ENCODE data around the gene MON1B.
"Not testable (repeated sequence)": the region's sequence is repeated elsewhere in the genome, so short reads cannot be mapped to it uniquely, and the experiment has no call there.

MON1B gene

DNA sequence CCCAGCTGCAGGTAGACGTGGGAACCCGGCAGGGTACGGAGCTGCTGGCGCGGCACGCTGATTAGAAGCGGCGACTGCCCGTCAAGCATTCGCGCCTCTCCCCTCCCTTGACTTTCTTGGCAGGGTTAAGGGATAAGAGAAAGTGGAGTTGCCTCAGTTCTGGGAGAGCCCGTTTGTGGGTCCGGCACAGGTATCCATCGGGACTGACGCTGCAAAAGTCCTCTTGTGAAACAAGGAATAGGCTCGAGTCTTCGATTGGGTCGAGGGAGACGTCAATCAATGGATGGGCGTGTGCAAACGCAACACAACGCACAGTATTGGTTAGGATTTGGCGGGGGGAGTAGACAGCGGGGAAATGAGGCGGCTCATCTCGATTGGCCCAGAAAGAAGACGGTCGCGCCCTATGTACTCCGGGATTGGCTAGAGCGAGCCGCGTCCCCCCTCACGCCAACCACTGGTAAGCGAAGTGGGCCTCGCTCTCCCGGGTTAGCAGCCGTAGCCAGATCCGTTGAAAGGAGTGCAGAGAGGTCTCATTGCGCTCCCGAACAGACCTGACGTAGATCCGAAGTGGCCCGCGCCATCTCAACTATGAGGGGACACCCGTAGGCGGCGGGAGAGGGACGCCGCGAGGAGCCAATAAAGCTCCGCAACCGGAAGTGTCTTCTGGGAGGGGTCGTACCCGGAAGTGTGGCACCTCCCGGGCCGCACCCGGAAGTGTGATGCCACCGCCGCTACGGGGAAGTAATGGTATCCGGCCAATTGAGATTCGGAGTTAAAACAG, at the start of gene MON1B:
TSS of gene MON1B (plus strand) at position 713 of the 781 bp plus-strand sequence. CDS start 296 bp downstream, outside the sequence.
- no peaks in the 10 kb centered on the region for H3K27me3 ChIP-seq (ENCODE audit: control insufficient read depth, insufficient read depth, low read length)
- peaks cover 17% of the 10 kb centered on the region for H3K36me3 ChIP-seq (ENCODE audit: control insufficient read depth, insufficient read depth, low read length)
- H3K9me3 ChIP-seq (ENCODE audit: control insufficient read depth, insufficient read depth, low read length): no peaks in the 10 kb centered on the region
- H3K9ac ChIP-seq (ENCODE audit: low read depth, low read length): peak within 1 kb of the TSS; percentile 85
- no peaks in the 10 kb centered on the region for H3K4me1 ChIP-seq (ENCODE audit: control insufficient read depth, insufficient read depth, low read length)
- peak within 1 kb of the TSS; percentile 93 for H3K4me3 ChIP-seq (ENCODE audit: low read depth, low read length)

DNA sequence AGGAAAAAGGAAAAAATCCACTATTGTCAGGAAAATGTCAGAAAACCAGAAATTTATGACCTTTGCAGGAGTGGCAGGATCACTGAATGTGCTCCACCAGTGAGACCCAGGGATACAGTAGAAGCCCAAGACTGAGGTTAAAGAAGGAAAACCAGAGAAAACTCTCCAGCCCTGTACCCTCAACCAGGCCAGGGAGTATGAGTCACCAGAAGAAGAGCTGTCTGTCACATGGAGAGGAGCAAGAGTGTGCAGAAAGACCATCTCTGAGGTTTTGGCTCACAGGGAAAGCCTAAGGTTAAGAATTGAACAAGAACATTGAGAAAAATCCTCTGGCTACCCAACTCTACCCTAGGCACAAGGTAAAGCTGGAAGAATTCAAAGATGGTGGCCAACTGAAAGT, 47.6 kb upstream of the MON1B start:
- no peak overlapping the region for H3K9ac ChIP-seq (ENCODE audit: low read depth, low read length)
- H3K9me3 ChIP-seq (ENCODE audit: control insufficient read depth, insufficient read depth, low read length): no peaks in the 10 kb centered on the region
- no peaks in the 10 kb centered on the region for H3K36me3 ChIP-seq (ENCODE audit: control insufficient read depth, insufficient read depth, low read length)
- no peaks in the 10 kb centered on the region for H3K27me3 ChIP-seq (ENCODE audit: control insufficient read depth, insufficient read depth, low read length)
- H3K4me1 ChIP-seq (ENCODE audit: control insufficient read depth, insufficient read depth, low read length): no peaks in the 10 kb centered on the region
- no peak overlapping the region for H3K4me3 ChIP-seq (ENCODE audit: low read depth, low read length)

DNA sequence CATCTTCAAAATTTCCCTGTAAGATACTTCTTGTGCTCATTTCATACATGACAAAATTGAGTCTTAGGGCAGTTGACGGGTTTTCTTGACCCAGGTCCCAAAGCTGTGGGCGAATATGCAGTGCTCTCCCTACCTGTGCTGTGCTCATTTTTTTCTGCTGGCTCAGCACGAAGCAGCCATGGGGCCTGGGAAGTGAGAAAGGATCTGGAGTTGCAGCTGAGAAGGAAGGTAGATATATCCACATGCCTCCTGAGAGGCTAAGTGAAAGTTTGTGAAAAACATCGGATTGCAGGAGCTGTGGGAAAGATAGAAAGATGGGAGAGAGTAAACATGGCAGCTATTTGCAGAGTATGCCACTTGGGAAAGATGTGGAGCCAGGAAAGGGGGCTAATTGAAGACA, 42.9 kb upstream of the MON1B start:
- H3K4me3 ChIP-seq (ENCODE audit: low read depth, low read length): no peak overlapping the region
- H3K9ac ChIP-seq (ENCODE audit: low read depth, low read length): no peak overlapping the region
- H3K27me3 ChIP-seq (ENCODE audit: control insufficient read depth, insufficient read depth, low read length): no peaks in the 10 kb centered on the region
- H3K4me1 ChIP-seq (ENCODE audit: control insufficient read depth, insufficient read depth, low read length): no peaks in the 10 kb centered on the region
- no peaks in the 10 kb centered on the region for H3K36me3 ChIP-seq (ENCODE audit: control insufficient read depth, insufficient read depth, low read length)
- H3K9me3 ChIP-seq (ENCODE audit: control insufficient read depth, insufficient read depth, low read length): no peaks in the 10 kb centered on the region

DNA sequence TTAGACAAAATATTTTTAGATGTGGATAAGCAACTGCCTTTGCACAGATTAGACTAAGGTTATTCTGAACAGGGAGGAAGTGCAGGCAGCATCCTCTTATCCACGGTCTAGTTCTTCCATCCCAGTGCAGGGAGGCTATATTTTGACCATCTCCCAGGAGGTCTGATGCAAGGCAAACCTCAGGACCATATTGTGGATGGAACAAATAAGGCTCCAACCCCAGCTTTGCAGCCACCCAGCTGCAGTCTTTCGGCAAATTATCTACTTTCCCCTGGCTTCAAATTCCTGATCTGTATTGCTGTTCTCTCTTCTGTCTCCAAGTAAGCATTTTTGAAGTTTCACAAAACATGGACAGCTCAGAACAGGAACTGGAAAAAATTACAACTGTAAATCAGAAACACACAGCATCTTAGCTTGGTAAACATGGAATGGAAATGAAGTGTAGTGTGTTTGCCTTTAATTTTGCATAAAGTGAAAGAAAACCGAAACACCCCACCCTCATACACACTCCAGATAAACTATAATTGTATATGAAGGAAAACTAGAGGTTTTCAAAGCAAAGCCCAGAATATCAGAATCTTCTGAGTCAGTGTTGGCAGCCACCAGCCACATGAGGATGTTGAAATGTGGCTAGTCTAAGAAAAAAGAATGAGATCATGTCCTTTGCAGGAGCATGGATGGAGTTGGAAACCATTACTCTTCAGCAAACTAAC, 33.5 kb upstream of the MON1B start:
- Histone ChIP-seq H3K27me3 (ENCODE audit: control insufficient read depth, insufficient read depth, low read length) (no peaks in the 10 kb centered on the region), H3K9me3 (ENCODE audit: control insufficient read depth, insufficient read depth, low read length) (no peaks in the 10 kb centered on the region), H3K9ac (ENCODE audit: low read depth, low read length) (no peak overlapping the region), H3K36me3 (ENCODE audit: control insufficient read depth, insufficient read depth, low read length) (no peaks in the 10 kb centered on the region), H3K4me3 (ENCODE audit: low read depth, low read length) (no peak overlapping the region), H3K4me1 (ENCODE audit: control insufficient read depth, insufficient read depth, low read length) (no peaks in the 10 kb centered on the region)

DNA sequence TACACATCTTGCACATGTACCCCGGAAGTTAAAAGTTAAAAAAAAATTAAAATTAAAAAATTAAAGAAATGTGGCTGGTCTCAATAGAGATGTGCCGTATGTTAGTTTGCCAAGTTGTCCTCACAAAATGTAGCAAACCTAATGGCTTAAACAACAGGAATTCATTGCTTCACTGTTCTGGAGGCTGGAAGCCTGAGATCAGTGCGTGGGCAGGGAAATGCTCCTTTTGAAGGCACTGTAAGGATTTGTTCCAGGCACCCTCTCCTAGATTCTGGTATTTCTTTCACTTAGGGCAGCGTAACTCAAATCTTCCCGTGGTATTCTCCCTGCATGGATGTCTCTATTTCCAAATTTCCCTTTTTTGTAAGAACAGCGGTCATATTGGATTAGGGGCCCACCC, 32.7 kb upstream of the MON1B start:
- no peak overlapping the region for H3K9ac ChIP-seq (ENCODE audit: low read depth, low read length)

DNA sequence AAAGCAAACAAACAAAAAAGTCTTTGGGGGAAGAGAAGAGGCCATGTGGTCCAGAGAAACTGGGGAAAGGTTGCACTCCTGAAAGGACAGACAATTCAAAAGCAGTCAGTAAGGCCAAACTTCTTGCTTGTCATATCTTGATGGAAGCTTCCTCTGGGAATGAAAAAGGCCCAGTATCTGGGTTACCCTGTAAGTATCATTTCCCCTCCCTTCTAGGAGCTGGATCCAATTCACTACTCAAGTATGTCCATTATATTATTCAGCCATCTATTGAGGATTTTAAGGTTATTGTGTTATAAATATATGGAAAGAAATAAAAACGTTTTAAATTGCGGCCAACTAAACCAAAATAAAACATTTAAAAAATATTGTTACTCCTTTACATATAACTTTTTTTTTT, 26.0 kb upstream of the MON1B start:
- Histone ChIP-seq H3K9ac (ENCODE audit: low read depth, low read length) (no peak overlapping the region), H3K27me3 (ENCODE audit: control insufficient read depth, insufficient read depth, low read length) (no peaks in the 10 kb centered on the region), H3K4me1 (ENCODE audit: control insufficient read depth, insufficient read depth, low read length) (no peaks in the 10 kb centered on the region), H3K36me3 (ENCODE audit: control insufficient read depth, insufficient read depth, low read length) (no peaks in the 10 kb centered on the region), H3K9me3 (ENCODE audit: control insufficient read depth, insufficient read depth, low read length) (no peaks in the 10 kb centered on the region), H3K4me3 (ENCODE audit: low read depth, low read length) (no peak overlapping the region)

More for the DNA sequence above, 32.7 kb upstream of the MON1B start:
- H3K36me3 ChIP-seq (ENCODE audit: control insufficient read depth, insufficient read depth, low read length): no peaks in the 10 kb centered on the region
- no peaks in the 10 kb centered on the region for H3K4me1 ChIP-seq (ENCODE audit: control insufficient read depth, insufficient read depth, low read length)
- H3K9me3 ChIP-seq (ENCODE audit: control insufficient read depth, insufficient read depth, low read length): no peaks in the 10 kb centered on the region
- H3K27me3 ChIP-seq (ENCODE audit: control insufficient read depth, insufficient read depth, low read length): no peaks in the 10 kb centered on the region
- no peak overlapping the region for H3K4me3 ChIP-seq (ENCODE audit: low read depth, low read length)

DNA sequence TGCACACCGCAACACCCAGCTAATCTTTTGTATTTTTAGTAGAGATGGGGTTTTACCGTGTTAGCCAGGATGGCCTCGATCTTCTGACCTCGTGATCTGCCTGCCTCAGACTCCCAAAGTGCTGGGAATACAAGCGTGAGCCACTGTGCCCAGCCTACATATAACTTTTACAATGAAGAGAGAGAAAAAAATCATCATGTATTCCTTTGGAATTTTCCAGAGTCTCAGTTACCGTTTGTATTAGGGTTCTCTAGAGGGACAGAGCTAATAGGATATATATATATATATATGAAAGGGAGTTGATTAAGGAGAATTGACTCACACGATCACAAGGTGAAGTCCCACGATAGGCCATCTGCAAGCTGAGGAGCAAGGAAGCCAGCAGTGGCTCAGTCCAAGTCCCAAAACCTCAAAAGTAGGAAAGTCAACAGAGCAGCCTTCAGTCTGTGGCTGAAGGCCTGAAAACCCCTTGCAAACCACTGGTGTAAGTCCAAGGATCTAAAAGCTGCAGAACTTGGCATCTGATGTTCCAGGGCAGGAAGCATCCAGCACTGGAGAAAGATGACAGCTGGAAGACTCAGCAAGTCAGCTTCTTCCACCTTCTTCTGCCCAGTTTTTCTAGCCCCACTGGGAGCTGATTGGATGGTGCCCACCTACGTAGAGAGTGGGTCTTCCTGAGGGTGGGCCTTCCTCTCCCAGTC, 25.3 kb upstream of the MON1B start:
- H3K36me3 ChIP-seq (ENCODE audit: control insufficient read depth, insufficient read depth, low read length); H3K4me1 ChIP-seq (ENCODE audit: control insufficient read depth, insufficient read depth, low read length); H3K9ac ChIP-seq (ENCODE audit: low read depth, low read length); H3K9me3 ChIP-seq (ENCODE audit: control insufficient read depth, insufficient read depth, low read length); H3K4me3 ChIP-seq (ENCODE audit: low read depth, low read length); H3K27me3 ChIP-seq (ENCODE audit: control insufficient read depth, insufficient read depth, low read length): not testable (repeated sequence)

DNA sequence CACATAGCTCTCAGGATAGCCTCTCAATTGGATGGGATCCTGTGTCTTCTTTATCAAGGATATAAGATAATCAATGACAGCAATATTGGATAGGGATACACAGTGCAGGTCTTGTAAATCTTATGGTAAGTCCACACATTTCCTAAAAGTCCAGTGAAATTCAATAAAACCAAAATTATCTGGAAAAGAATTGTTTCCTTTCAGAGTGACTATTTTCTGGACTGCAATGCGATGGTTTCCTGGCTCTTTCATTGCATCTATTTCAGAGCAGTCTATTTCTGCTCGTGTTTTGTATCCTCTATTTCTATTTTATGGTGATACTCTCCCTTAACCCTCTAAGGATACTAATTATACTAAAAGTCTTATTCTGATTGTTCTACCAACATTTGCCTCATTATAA, 24.3 kb upstream of the MON1B start:
- Histone ChIP-seq H3K4me3 (ENCODE audit: low read depth, low read length) (no peak overlapping the region), H3K9me3 (ENCODE audit: control insufficient read depth, insufficient read depth, low read length) (no peaks in the 10 kb centered on the region), H3K27me3 (ENCODE audit: control insufficient read depth, insufficient read depth, low read length) (no peaks in the 10 kb centered on the region), H3K4me1 (ENCODE audit: control insufficient read depth, insufficient read depth, low read length) (no peaks in the 10 kb centered on the region), H3K9ac (ENCODE audit: low read depth, low read length) (no peak overlapping the region), H3K36me3 (ENCODE audit: control insufficient read depth, insufficient read depth, low read length) (no peaks in the 10 kb centered on the region)

DNA sequence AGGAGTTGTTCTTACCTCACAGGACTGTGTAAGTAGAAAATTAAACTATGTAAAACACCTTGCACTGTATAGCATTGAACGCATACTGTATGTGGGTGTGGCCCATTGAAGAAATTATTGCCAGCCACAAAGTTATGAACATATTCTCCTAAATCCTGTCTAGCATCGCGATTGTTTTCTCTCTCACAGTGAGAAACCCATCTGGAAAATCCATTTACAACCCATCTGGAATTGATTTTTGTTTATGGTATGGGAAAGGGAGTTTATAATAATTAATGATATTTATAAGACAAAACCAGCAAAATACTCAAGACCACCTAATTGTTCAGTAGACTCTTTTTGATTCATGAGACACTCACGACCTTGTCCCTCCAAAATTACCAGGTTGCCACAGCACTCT, 22.1 kb upstream of the MON1B start:
- H3K9ac ChIP-seq (ENCODE audit: low read depth, low read length): no peak overlapping the region

DNA sequence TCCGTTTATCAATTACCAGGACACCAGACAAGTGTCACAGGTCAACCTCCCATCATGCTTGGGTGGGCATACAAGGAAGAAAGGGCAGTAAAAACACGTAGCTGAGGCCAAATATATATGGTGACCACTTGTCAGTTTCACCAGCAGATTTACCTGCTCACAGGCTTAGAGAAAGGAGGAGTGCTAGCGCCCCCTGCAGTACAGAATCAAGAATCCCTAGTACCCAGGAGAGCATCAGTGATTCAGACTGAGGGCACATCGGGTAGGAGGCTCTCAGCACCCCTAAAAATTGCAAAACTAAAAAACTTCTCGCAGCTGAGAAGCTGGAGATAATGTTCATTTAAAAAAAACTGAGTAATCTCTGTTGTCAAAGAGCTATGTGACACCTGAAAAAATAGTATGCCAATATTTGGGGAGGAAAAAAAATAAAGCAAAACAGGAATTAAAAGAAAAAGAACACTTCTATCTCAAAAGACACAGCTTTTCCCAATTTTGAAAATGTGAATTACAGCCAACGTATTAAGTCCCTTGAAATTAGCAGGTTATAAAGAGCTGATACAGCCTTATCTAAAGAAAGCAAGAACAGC, 21.2 kb upstream of the MON1B start:
- Histone ChIP-seq H3K4me3 (ENCODE audit: low read depth, low read length) (no peak overlapping the region), H3K9me3 (ENCODE audit: control insufficient read depth, insufficient read depth, low read length) (no peaks in the 10 kb centered on the region), H3K4me1 (ENCODE audit: control insufficient read depth, insufficient read depth, low read length) (no peaks in the 10 kb centered on the region), H3K36me3 (ENCODE audit: control insufficient read depth, insufficient read depth, low read length) (no peaks in the 10 kb centered on the region), H3K9ac (ENCODE audit: low read depth, low read length) (no peak overlapping the region), H3K27me3 (ENCODE audit: control insufficient read depth, insufficient read depth, low read length) (no peaks in the 10 kb centered on the region)

More for the DNA sequence above, 22.1 kb upstream of the MON1B start:
- H3K4me3 ChIP-seq (ENCODE audit: low read depth, low read length): no peak overlapping the region
- H3K9me3 ChIP-seq (ENCODE audit: control insufficient read depth, insufficient read depth, low read length): no peaks in the 10 kb centered on the region
- no peaks in the 10 kb centered on the region for H3K4me1 ChIP-seq (ENCODE audit: control insufficient read depth, insufficient read depth, low read length)
- H3K36me3 ChIP-seq (ENCODE audit: control insufficient read depth, insufficient read depth, low read length): no peaks in the 10 kb centered on the region
- H3K27me3 ChIP-seq (ENCODE audit: control insufficient read depth, insufficient read depth, low read length): no peaks in the 10 kb centered on the region

DNA sequence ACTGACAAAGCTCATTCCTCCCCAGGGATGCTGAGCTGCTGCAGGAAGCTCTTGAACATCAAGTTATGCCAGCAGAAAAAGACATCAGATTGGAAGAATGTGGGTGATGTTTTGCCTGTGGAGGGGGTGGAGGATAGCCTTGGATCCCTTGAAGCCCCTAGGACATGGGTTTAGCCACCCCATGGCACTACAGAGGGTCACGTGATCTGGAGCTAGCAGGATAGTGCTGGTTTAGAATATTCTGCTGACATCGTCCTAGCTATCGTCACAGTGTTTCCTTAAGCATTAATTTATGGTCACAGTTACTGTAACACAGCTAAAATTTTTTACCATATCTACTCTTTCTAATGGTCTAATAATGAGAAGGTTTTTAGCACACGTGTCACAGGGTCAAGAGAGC, 20.2 kb upstream of the MON1B start:
- no peaks in the 10 kb centered on the region for H3K27me3 ChIP-seq (ENCODE audit: control insufficient read depth, insufficient read depth, low read length)
- no peaks in the 10 kb centered on the region for H3K36me3 ChIP-seq (ENCODE audit: control insufficient read depth, insufficient read depth, low read length)
- no peak overlapping the region for H3K9ac ChIP-seq (ENCODE audit: low read depth, low read length)
- no peaks in the 10 kb centered on the region for H3K9me3 ChIP-seq (ENCODE audit: control insufficient read depth, insufficient read depth, low read length)
- H3K4me3 ChIP-seq (ENCODE audit: low read depth, low read length): no peak overlapping the region
- H3K4me1 ChIP-seq (ENCODE audit: control insufficient read depth, insufficient read depth, low read length): no peaks in the 10 kb centered on the region

Data from iPS-15b (cell line).